GM19467 (cell line): ENCODE results near the gene AGRN.

Experiments used
- ATAC-seq: cut with Tn5 transposase; IDR thresholded peaks from one replicate; pipeline ENCODE4 v1.9.1; 2021; ENCODE audit warnings: mild to moderate bottlenecking, moderate library complexity; ENCODE audit not compliant: unreplicated experiment

Gene AGRN

DNA sequence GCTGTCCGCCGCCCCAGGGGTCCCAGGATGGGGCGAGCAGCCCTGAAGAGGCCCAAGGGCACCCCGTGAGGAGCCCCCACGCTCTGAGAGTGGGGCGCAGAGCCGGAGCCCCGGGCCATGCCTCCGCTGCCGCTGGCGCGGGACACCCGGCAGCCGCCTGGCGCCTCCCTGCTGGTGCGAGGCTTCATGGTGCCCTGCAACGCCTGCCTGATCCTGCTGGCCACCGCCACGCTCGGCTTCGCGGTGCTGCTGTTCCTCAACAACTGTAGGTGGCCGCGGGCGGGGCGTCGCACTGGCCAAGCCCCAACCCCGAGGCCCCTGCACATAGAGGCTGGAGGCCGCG, 14.5 kb downstream of the AGRN start:
- no peak for ATAC-seq

DNA sequence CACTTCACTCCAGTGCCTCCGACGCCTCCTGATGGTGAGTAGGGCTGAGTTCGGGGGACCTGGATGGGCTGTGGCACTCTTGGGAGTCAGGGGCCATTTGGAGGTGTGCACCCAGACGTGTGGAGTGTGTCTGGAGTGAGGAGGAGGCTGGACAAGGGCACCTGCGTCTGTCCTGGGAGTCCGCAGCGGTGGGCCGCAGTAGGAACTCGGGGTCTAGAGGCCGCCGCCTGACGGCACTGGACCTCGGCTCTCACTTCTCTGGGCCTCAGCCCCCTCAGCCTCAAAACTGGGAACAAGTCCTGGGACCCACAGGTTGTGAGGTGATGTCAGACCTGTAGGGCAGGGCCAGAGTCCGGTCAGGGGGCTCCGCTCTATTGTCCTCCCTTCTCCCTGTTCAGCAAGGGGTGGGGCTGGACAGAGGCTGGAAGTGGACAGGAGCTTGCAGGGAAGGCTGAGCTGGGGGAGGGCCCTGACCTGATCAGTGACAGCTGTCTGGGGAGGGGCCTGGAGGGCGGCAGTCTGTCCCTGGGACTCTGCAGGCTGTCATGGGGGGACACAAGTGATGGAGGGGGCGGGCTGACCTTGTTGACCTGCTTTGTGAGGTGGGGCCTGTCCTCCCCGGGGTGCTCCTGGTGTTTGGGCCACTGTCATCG, 15.5 kb downstream of the AGRN start:
- ATAC-seq, result no peak

- no peak for ATAC-seq
Observed at GRCh38 chr1:1037366-1038327, 17.7 kb downstream of the AGRN start.

GRCh38 chr1:1038694-1039093, 18.8 kb downstream of the AGRN start:
- ATAC-seq, result no peak

DNA sequence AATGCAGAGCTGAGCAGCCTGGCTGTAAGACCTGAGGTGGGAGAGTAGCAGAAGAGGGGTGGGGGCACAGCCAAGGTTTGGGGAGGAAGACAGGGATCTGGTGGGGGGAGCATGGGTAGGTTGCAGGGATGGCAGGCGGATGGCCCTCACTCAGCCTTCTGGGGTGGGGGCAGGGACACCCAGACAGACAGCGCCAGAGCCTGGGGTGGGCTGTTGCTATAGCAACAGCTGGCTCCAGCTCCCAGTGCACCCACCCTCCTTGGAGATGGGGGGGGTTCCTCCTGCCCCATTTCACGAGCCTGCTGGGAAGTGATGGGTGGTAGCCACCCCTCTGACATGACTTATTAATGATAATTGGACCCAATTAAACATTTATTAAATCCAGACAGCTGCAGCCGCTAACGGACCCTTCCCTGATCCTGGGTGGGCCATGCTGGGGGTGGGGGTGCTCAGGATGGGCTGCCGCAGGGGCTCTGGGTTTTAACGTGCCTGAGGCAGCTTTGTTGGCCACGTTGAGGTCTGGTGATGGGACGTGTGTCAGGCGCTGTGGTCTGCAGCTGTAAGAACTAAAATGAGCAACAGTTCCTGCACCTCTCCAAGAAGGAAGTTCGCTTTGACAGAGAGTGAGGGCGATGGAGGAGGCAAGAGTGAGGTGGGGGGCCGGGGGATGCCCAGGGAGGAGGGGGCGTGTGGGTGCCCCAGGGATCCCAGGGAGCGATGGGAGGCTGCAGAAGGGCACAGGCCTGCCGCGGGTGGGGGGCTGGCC, 19.4 kb downstream of the AGRN start:
- ATAC-seq, result no peak

GRCh38 chr1:1040004-1040991, 20.4 kb downstream of the AGRN start:
- ATAC-seq, result no peak

DNA sequence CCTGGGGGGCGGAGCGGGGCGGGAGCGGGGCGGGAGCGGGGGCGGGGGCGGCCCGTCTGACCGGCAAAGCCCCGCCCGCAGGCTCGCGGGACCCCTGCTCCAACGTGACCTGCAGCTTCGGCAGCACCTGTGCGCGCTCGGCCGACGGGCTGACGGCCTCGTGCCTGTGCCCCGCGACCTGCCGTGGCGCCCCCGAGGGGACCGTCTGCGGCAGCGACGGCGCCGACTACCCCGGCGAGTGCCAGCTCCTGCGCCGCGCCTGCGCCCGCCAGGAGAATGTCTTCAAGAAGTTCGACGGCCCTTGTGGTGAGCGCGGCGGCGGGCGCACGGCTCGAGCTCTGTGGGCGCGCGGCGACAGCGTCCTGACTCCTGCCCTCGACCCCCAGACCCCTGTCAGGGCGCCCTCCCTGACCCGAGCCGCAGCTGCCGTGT, 21.2 kb downstream of the AGRN start:
- no peak for ATAC-seq

DNA sequence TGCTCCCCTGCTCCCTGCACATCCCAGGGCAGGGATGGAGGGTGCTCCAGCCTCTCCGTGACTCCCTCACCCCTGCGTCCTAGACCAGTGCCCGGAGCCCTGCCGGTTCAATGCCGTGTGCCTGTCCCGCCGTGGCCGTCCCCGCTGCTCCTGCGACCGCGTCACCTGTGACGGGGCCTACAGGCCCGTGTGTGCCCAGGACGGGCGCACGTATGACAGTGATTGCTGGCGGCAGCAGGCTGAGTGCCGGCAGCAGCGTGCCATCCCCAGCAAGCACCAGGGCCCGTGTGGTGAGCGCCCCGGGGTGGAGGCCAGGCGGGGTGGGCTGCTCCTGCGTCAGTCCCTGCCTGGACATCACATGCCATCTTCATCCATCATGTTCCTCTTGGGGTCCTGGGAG, 22.0 kb downstream of the AGRN start:
- ATAC-seq, result no peak

GRCh38 chr1:1042835-1043234, 22.9 kb downstream of the AGRN start:
- no peak for ATAC-seq

GRCh38 chr1:1043411-1043810, 23.5 kb downstream of the AGRN start:
- ATAC-seq, result no peak

DNA sequence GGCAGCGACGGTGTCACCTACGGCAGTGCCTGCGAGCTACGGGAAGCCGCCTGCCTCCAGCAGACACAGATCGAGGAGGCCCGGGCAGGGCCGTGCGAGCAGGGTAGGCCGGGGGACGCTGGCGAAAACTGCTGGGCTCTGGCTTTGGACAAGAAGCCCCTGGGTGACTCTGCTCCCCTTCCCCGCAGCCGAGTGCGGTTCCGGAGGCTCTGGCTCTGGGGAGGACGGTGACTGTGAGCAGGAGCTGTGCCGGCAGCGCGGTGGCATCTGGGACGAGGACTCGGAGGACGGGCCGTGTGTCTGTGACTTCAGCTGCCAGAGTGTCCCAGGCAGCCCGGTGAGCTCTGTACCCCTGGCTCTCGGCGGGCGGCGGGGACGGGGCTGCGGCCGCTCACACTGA, 24.0 kb downstream of the AGRN start:
- ATAC-seq, result no peak

GRCh38 chr1:1044455-1045078, 24.6 kb downstream of the AGRN start:
- ATAC-seq, result no peak

DNA sequence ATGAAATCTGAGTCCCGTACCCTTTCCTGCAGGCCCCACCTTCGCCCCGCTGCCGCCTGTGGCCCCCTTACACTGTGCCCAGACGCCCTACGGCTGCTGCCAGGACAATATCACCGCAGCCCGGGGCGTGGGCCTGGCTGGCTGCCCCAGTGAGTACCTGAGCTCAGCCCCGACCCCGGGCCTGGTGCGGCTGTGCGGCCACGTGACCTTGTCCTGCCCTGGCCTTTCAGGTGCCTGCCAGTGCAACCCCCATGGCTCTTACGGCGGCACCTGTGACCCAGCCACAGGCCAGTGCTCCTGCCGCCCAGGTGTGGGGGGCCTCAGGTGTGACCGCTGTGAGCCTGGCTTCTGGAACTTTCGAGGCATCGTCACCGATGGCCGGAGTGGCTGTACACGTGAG, 25.2 kb downstream of the AGRN start:
- ATAC-seq, result no peak

DNA sequence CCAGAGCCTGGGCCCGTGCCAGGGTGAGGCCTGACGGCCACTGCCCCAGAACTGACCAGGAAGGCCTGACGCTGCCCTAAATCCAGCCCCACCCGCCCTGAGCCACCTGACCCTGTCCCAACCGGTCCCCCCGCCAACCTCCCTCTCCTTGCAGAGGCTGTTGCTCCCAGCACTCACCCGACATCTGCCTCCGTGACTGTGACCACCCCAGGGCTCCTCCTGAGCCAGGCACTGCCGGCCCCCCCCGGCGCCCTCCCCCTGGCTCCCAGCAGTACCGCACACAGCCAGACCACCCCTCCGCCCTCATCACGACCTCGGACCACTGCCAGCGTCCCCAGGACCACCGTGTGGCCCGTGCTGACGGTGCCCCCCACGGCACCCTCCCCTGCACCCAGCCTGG, 26.3 kb downstream of the AGRN start:
- ATAC-seq, result no peak

GRCh38 chr1:1046767-1047166, 26.8 kb downstream of the AGRN start:
- no peak for ATAC-seq

- no peak for ATAC-seq
Observed at GRCh38 chr1:1047407-1047806, 27.5 kb downstream of the AGRN start.

- ATAC-seq, result no peak
Observed at GRCh38 chr1:1047963-1048362, 28.0 kb downstream of the AGRN start.

GRCh38 chr1:1048765-1049164, 28.8 kb downstream of the AGRN start:
- ATAC-seq, result no peak

GRCh38 chr1:1049318-1050165, 29.6 kb downstream of the AGRN start:
- no peak for ATAC-seq
